Hepatocyte (in vitro differentiated cells): ENCODE results near the gene COX7A2L. TPM values are rescaled to one million over a fixed set of nuclear protein-coding genes. Genes with fewer than 3 reads are reported as not detected.
"Not testable (repeated sequence)": the region's sequence is repeated elsewhere in the genome, so short reads cannot be mapped to it uniquely, and the experiment has no call there.

ENCODE experiments used
- DNase-seq: peaks from one replicate; pipeline ENCODE4 v3.0.0-alpha.2; 2016; ENCODE audit warnings: low spot score
- H2AFZ ChIP-seq: fragments of 200-600 bp; sonication (generic); 2 replicates; pipeline ENCODE4 v1.6.0; 2016; ENCODE audit warnings: antibody characterized with exemption, mild to moderate bottlenecking
- H3K27ac ChIP-seq: fragments of 200-600 bp; sonication (generic); 2 replicates; pipeline ENCODE4 v1.5.1; 2016; ENCODE audit warnings: mild to moderate bottlenecking
- H3K27me3 ChIP-seq: fragments of 200-600 bp; sonication (generic); 2 replicates; pipeline ENCODE4 v1.6.1; 2016
- H3K36me3 ChIP-seq: fragments of 200-600 bp; sonication (generic); replicated peaks from 2 replicates; pipeline ENCODE4 v1.5.1; 2016; ENCODE audit warnings: low read depth; ENCODE audit not compliant: insufficient read depth
- H3K4me1 ChIP-seq: fragments of 200-600 bp; sonication (generic); 2 replicates; pipeline ENCODE4 v1.5.1; 2016; ENCODE audit warnings: mild to moderate bottlenecking, moderate library complexity; ENCODE audit not compliant: insufficient read depth
- H3K4me2 ChIP-seq: fragments of 200-600 bp; sonication (generic); 2 replicates; pipeline ENCODE4 v1.6.0; 2016
- H3K4me3 ChIP-seq: fragments of 200-600 bp; sonication (generic); 2 replicates; pipeline ENCODE4 v1.5.1; 2016; ENCODE audit warnings: mild to moderate bottlenecking
- H3K79me2 ChIP-seq: fragments of 200-600 bp; sonication (generic); 2 replicates; pipeline ENCODE4 v1.6.0; 2017; ENCODE audit warnings: mild to moderate bottlenecking
- H3K9me2 ChIP-seq: fragments of 200-600 bp; sonication (generic); replicated peaks from 2 replicates; pipeline ENCODE4 v1.6.0; 2017; ENCODE audit warnings: mild to moderate bottlenecking; ENCODE audit not compliant: insufficient read depth
- H3K9me3 ChIP-seq: fragments of 200-600 bp; sonication (generic); 2 replicates; pipeline ENCODE4 v1.5.1; 2016; ENCODE audit warnings: low read depth, mild to moderate bottlenecking
- H4K20me1 ChIP-seq: fragments of 200-600 bp; sonication (generic); 2 replicates; pipeline ENCODE4 v1.6.0; 2016; ENCODE audit warnings: mild to moderate bottlenecking; ENCODE audit not compliant: insufficient read depth, poor library complexity, severe bottlenecking
- EZH2 ChIP-seq: fragments of 200-600 bp; sonication (generic); IDR thresholded peaks from 2 replicates; pipeline ENCODE4 v1.6.1; 2016; ENCODE audit warnings: antibody characterized with exemption, mild to moderate bottlenecking, borderline replicate concordance
- EZH2phosphoT487 ChIP-seq: fragments of 200-600 bp; sonication (generic); IDR thresholded peaks from one replicate; pipeline ENCODE4 v1.6.1; 2018; ENCODE audit warnings: antibody characterized with exemption, mild to moderate bottlenecking, low read depth, moderate library complexity; ENCODE audit not compliant: unreplicated experiment, severe bottlenecking
- WGBS: methylation state at CpG from one replicate; pipeline ENCODE4 v1.1.6; 2016; ENCODE audit warnings: low lambda C conversion rate; ENCODE audit errors: missing lambda C conversion rate; 5-methylcytosine and 5-hydroxymethylcytosine counted together
- polyA plus RNA-seq: library from polyadenylated mRNA; unstranded; fragments of >200 nt; fragmentation: Nextera tagmentation; extraction: Ambion mirVana; gene quantifications from 2 replicates; pipeline ENCODE4 v1.2.1, GENCODE V29; 2016
- total RNA-seq: library from RNA; depleted of rRNA; stranded (reverse); fragments of >200 nt; gene quantifications from 2 replicates; pipeline ENCODE4 v1.2.3, GENCODE V29; 2014
- TF ChIP-seq, protein P1 (sequence below): fragments of 200-600 bp; sonication (generic); IDR thresholded peaks from 2 replicates; pipeline ENCODE4 v1.5.1; 2016; ENCODE audit warnings: antibody characterized with exemption, mild to moderate bottlenecking; ENCODE audit not compliant: poor library complexity

COX7A2L gene
- total and polyA plus RNA-seq, 2 experiments from 2014 or later = 134 to 247 TPM

DNA sequence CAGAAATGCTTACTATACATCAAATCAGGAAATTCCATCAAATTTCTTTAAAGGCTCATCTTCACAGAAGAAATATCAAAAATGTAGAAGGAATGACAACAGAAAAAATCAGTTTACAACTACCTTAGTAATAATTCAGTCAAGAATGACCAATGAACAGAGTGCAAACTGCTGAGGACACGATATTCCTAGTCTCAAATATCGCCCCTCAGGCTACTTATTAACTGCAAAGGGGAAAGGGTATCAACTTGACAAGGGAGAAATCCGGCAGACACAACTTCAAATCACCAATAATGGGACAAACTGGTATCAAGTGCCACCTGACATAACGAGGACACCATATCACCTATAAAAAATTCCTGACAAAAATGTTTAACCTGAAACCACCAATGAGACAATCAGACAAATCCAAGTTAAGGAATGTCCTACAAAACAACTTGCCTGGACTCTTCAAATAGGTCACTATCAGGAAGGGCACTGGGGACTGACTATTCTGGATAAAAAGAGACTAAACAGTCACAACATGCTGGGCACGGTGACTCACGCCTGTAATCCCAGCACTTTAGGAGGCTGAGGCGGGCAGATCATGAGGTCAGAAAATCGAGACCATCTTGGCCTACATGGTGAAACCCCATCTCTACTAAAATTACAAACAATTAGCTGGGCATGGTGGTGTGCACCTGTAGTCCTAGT lies 12.8 kb downstream of the COX7A2L start:
- Histone ChIP-seq H3K4me3 (no peak overlapping the region), H3K27me3 (no peaks in the 10 kb centered on the region), H3K79me2 (peaks cover 93% of the 10 kb centered on the region), H3K9me3 (no peaks in the 10 kb centered on the region), H2AFZ (no peak overlapping the region), H3K9me2 (no peaks in the 10 kb centered on the region), H3K4me1 (no peaks in the 10 kb centered on the region), H3K36me3 (no peaks in the 10 kb centered on the region), H3K27ac (no peak overlapping the region), H4K20me1 (no peaks in the 10 kb centered on the region), H3K4me2 (no peak overlapping the region)
- TF ChIP-seq, protein P1, sequence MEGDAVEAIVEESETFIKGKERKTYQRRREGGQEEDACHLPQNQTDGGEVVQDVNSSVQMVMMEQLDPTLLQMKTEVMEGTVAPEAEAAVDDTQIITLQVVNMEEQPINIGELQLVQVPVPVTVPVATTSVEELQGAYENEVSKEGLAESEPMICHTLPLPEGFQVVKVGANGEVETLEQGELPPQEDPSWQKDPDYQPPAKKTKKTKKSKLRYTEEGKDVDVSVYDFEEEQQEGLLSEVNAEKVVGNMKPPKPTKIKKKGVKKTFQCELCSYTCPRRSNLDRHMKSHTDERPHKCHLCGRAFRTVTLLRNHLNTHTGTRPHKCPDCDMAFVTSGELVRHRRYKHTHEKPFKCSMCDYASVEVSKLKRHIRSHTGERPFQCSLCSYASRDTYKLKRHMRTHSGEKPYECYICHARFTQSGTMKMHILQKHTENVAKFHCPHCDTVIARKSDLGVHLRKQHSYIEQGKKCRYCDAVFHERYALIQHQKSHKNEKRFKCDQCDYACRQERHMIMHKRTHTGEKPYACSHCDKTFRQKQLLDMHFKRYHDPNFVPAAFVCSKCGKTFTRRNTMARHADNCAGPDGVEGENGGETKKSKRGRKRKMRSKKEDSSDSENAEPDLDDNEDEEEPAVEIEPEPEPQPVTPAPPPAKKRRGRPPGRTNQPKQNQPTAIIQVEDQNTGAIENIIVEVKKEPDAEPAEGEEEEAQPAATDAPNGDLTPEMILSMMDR = no peak
- no peak for TF ChIP-seq EZH2phosphoT487
- no peak for TF ChIP-seq EZH2
- DNase-seq = no peak
- 79% methylated on average over 8 of the region's 8 CpGs for WGBS

GRCh38 chr2:42347518-42347917 lies 13.5 kb downstream of the COX7A2L start:
- not testable (repeated sequence) for H3K4me1 ChIP-seq, H3K4me3 ChIP-seq, H3K27me3 ChIP-seq, H3K27ac ChIP-seq, H2AFZ ChIP-seq, H4K20me1 ChIP-seq, DNase-seq, H3K9me3 ChIP-seq, H3K36me3 ChIP-seq, H3K4me2 ChIP-seq, H3K9me2 ChIP-seq
- H3K79me2 ChIP-seq = peaks cover 91% of the 10 kb centered on the region
- 97% methylated on average over 12 of the region's 12 CpGs for WGBS

DNA sequence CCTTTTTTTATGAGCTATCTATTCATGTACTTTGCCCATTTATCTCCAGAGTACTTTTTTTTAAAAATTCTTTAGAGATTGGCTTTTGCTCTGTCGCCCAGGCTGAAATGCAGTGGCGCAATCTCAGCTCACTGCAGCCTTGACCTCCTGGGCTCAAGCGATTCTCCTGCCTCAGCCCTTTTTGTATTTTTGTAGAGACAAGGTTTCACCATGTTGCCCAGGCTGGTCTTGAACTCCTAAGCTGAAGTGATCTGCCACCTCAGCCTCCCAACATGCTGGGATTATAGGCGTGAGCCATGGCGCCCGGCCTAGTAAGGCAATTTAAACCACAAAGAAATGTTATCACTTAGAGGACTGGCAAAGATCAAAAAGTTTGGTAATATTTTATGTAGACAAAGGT lies 14.2 kb downstream of the COX7A2L start:
- not testable (repeated sequence) for H4K20me1 ChIP-seq, DNase-seq, H2AFZ ChIP-seq, H3K9me3 ChIP-seq, H3K27me3 ChIP-seq, H3K36me3 ChIP-seq, H3K4me2 ChIP-seq, H3K9me2 ChIP-seq, H3K4me1 ChIP-seq, H3K4me3 ChIP-seq
- Histone ChIP-seq H3K27ac (peak overlapping the region; percentile 9), H3K79me2 (peaks cover 90% of the 10 kb centered on the region)
- 97% methylated on average over 6 of the region's 6 CpGs for WGBS

- Histone ChIP-seq H3K9me3 (no peaks in the 10 kb centered on the region), H3K27me3 (no peaks in the 10 kb centered on the region), H3K79me2 (peaks cover 89% of the 10 kb centered on the region), H3K9me2 (no peaks in the 10 kb centered on the region), H2AFZ (no peak overlapping the region), H3K36me3 (no peaks in the 10 kb centered on the region), H4K20me1 (no peaks in the 10 kb centered on the region), H3K4me1 (peaks cover 9% of the 10 kb centered on the region), H3K4me2 (no peak overlapping the region), H3K27ac (no peak overlapping the region), H3K4me3 (no peak overlapping the region)
- no peak for TF ChIP-seq EZH2
- TF ChIP-seq, protein P1 = no peak
- TF ChIP-seq EZH2phosphoT487 = no peak
- WGBS = 100% methylated on average over 4 of the region's 4 CpGs
- DNase-seq = no peak
Measured at GRCh38 chr2:42345986-42346385, 15.0 kb downstream of the COX7A2L start.
